HEK293 (cell line): ENCODE results near the gene CEP85L.

Experiments used
- CTCF ChIA-PET: fragments of 350-600 bp; formaldehyde crosslinking; extraction: SDS; loops from one replicate; lab custom pipeline; 2021; ENCODE audit warnings: antibody characterized with exemption; lab: Yijun Ruan, JAX
- POLR2A ChIA-PET: fragments of 300-600 bp; formaldehyde crosslinking; extraction: SDS; loops from one replicate; lab custom pipeline; 2020; ENCODE audit warnings: antibody characterized with exemption, inconsistent platforms; lab: Yijun Ruan, JAX
- H3K27ac ChIP-seq: fragments of 200-500 bp; sonication (Bioruptor generic); 2 replicates; pipeline ENCODE4 v1.5.1; 2014; ENCODE audit warnings: low read depth, low read length, control low read depth, inconsistent platforms; ENCODE audit errors: extremely low read depth
- H3K36me3 ChIP-seq, 2 experiments: fragments of 200-500 bp in 1 of 2; sonication (Bioruptor generic) in 1 of 2; 1 replicate in 1 of 2; 2 replicates in 1 of 2; pipeline ENCODE4 v1.5.1; 2014 to 2017; ENCODE audit warnings: inconsistent platforms in 2 of 2, low read length in 2 of 2; ENCODE audit not compliant: control insufficient read depth in 2 of 2, insufficient read depth in 1 of 2
- H3K4me1 ChIP-seq: fragments of 200-500 bp; sonication (Bioruptor generic); 2 replicates; pipeline ENCODE4 v1.5.1; 2014; ENCODE audit warnings: mild to moderate bottlenecking, low read length, inconsistent platforms; ENCODE audit not compliant: control insufficient read depth, insufficient read depth
- H3K4me3 ChIP-seq: 2 replicates; pipeline ENCODE4 v1.5.1; 2011; ENCODE audit warnings: low read depth, mild to moderate bottlenecking, control low read depth, low read length, moderate library complexity
- H3K9me3 ChIP-seq: fragments of 200-500 bp; sonication (Bioruptor generic); 2 replicates; pipeline ENCODE4 v1.5.1; 2014; ENCODE audit warnings: low read depth, low read length, inconsistent platforms; ENCODE audit not compliant: control insufficient read depth, insufficient read depth
- KLF10 ChIP-seq: fragments of 450-650 bp; IDR thresholded peaks from 2 replicates; pipeline ENCODE4 v1.5.1; 2018; ENCODE audit warnings: missing biosample characterization, mild to moderate bottlenecking, missing genetic modification characterization
- PBX3 ChIP-seq: sonication (generic); formaldehyde crosslinking; IDR thresholded peaks from 2 replicates; pipeline ENCODE4 v1.8.1; 2022; ENCODE audit warnings: mild to moderate bottlenecking, moderate library complexity, missing genetic modification reagents
- TRIM28 ChIP-seq: IDR thresholded peaks from 2 replicates; pipeline ENCODE4 v1.6.1; 2011; ENCODE audit warnings: low read length, control low read depth, borderline replicate concordance
- ZBTB11 ChIP-seq: fragments of 450-650 bp; formaldehyde crosslinking; conservative IDR thresholded peaks from 2 replicates; pipeline ENCODE4 v1.5.1; 2016; ENCODE audit warnings: low read depth, missing biosample characterization, missing genetic modification characterization
- ZBTB20 ChIP-seq: fragments of 450-650 bp; formaldehyde crosslinking; IDR thresholded peaks from 2 replicates; pipeline ENCODE4 v1.5.1; 2016; ENCODE audit warnings: missing biosample characterization, missing genetic modification characterization
- ZBTB48 ChIP-seq: fragments of 450-650 bp; formaldehyde crosslinking; IDR thresholded peaks from 2 replicates; pipeline ENCODE4 v1.5.1; 2016; ENCODE audit warnings: missing biosample characterization, missing genetic modification characterization
- ZFP37 ChIP-seq: fragments of 450-650 bp; formaldehyde crosslinking; IDR thresholded peaks from 2 replicates; pipeline ENCODE4 v1.5.1; 2016; ENCODE audit warnings: missing biosample characterization, missing genetic modification characterization
- ZNF155 ChIP-seq: fragments of 450-650 bp; formaldehyde crosslinking; IDR thresholded peaks from 2 replicates; pipeline ENCODE4 v1.5.1; 2016; ENCODE audit warnings: missing biosample characterization, missing genetic modification characterization
- ZNF184 ChIP-seq: fragments of 450-650 bp; IDR thresholded peaks from 2 replicates; pipeline ENCODE4 v1.5.1; 2018; ENCODE audit warnings: missing biosample characterization, mild to moderate bottlenecking, missing genetic modification characterization
- ZNF239 ChIP-seq: fragments of 450-650 bp; formaldehyde crosslinking; IDR thresholded peaks from 2 replicates; pipeline ENCODE4 v1.5.1; 2016; ENCODE audit warnings: missing biosample characterization, missing genetic modification characterization
- ZNF274 ChIP-seq, 2 experiments: fragments of 200-500 bp in 1 of 2; fragments of 450-650 bp in 1 of 2; sonication (Bioruptor generic) in 1 of 2; formaldehyde crosslinking in 1 of 2; IDR thresholded peaks; 2 replicates each; pipeline versions ENCODE4 v1.5.1 to v1.6.1; 2014 to 2016; ENCODE audit warnings: borderline replicate concordance in 1 of 2, inconsistent platforms in 1 of 2, low read length in 1 of 2, missing biosample characterization in 1 of 2, missing genetic modification characterization in 1 of 2
- ZNF350 ChIP-seq: fragments of 450-650 bp; formaldehyde crosslinking; IDR thresholded peaks from 2 replicates; pipeline ENCODE4 v1.5.0; 2017; ENCODE audit warnings: missing biosample characterization, mild to moderate bottlenecking, missing genetic modification characterization
- ZNF37A ChIP-seq: fragments of 450-650 bp; IDR thresholded peaks from 2 replicates; pipeline ENCODE4 v1.5.1; 2018; ENCODE audit warnings: missing biosample characterization, missing genetic modification characterization
- ZNF423 ChIP-seq: fragments of 450-650 bp; formaldehyde crosslinking; IDR thresholded peaks from 2 replicates; pipeline ENCODE4 v1.5.1; 2016; ENCODE audit warnings: missing biosample characterization, missing genetic modification characterization
- ZNF473 ChIP-seq: fragments of 450-650 bp; formaldehyde crosslinking; IDR thresholded peaks from 2 replicates; pipeline ENCODE4 v1.5.1; 2017; ENCODE audit warnings: missing biosample characterization, missing genetic modification characterization
- ZNF510 ChIP-seq: fragments of 450-650 bp; formaldehyde crosslinking; IDR thresholded peaks from 2 replicates; pipeline ENCODE4 v1.5.1; 2018; ENCODE audit warnings: mild to moderate bottlenecking, missing genetic modification characterization, missing biosample characterization; ENCODE audit not compliant: insufficient replicate concordance
- ZNF521 ChIP-seq: fragments of 450-650 bp; formaldehyde crosslinking; IDR thresholded peaks from 2 replicates; pipeline ENCODE4 v1.5.1; 2017; ENCODE audit warnings: missing biosample characterization, mild to moderate bottlenecking, missing genetic modification characterization
- ZNF571 ChIP-seq: fragments of 450-650 bp; formaldehyde crosslinking; IDR thresholded peaks from 2 replicates; pipeline ENCODE4 v1.5.0; 2017; ENCODE audit warnings: missing biosample characterization, missing genetic modification characterization
- ZNF692 ChIP-seq: fragments of 450-650 bp; formaldehyde crosslinking; IDR thresholded peaks from 2 replicates; pipeline ENCODE4 v1.5.1; 2016; ENCODE audit warnings: missing biosample characterization, missing genetic modification characterization
- ZNF785 ChIP-seq: fragments of 450-650 bp; formaldehyde crosslinking; IDR thresholded peaks from 2 replicates; pipeline ENCODE4 v1.5.1; 2016; ENCODE audit warnings: missing biosample characterization, missing genetic modification characterization

CEP85L gene

GRCh38 chr6:118501099-118501498 lies 150.3 kb downstream of the CEP85L start:
- ChIA-PET POLR2A (no interaction called here), CTCF (interaction anchor here (0.6 kb wide), 1 partner anchor 10 kb away, joined by 5 read pairs; no protein-coding TSS in a partner anchor)
- H3K4me3 ChIP-seq, result no peak overlapping the region
- peaks cover 0 to 9% of the 10 kb centered on the region in 2 experiments; a peak in 2 of 3 replicates for H3K36me3 ChIP-seq
- H3K4me1 ChIP-seq, result no peaks in the 10 kb centered on the region
- H3K27ac ChIP-seq, result no peak overlapping the region
- TF ChIP-seq ZNF521 (tag by site-specific recombination) (no peak), ZBTB11 (no peak), ZNF184 (tag by site-specific recombination) (no peak), ZNF239 (tag by site-specific recombination) (no peak), ZBTB48 (no peak), TRIM28 (no peak), PBX3 (CRISPR knock-in tag) (no peak), ZNF423 (tag by site-specific recombination) (no peak), ZNF571 (tag by site-specific recombination) (no peak), ZFP37 (tag by site-specific recombination) (no peak), ZNF692 (tag by site-specific recombination) (no peak), KLF10 (tag by site-specific recombination) (no peak), ZBTB20 (tag by site-specific recombination) (no peak), ZNF155 (tag by site-specific recombination) (no peak), ZNF274 (IDR thresholded peaks at IDR 0.05; ENCODE audit: low read length) (no peak), ZNF274 (tag by site-specific recombination; IDR thresholded peaks at IDR 0.05; ENCODE audit: borderline replicate concordance) (no peak), ZNF37A (tag by site-specific recombination) (no peak), ZNF473 (tag by site-specific recombination) (no peak), ZNF785 (no peak), ZNF510 (tag by site-specific recombination) (no peak), ZNF350 (tag by site-specific recombination) (no peak)
- no peaks in the 10 kb centered on the region for H3K9me3 ChIP-seq
